IMR-90 (cell line): ENCODE measurements around the gene IL1R2. TPM values are rescaled to one million over a fixed set of nuclear protein-coding genes. Genes with fewer than 3 reads are reported as not detected.

ENCODE experiments used
- ATAC-seq: fragments of 200-7000 bp; cut with Tn5 transposase; 2 replicates; pipeline ENCODE4 v1.9.1; 2020; ENCODE audit warnings: low read depth, mild to moderate bottlenecking, moderate library complexity
- BruUV-seq: library from RNA; stranded (reverse); fragments of 400-500 nt; replicated peaks from 2 replicates; lab custom pipeline; 2021; lab: Mats Ljungman, UMichigan
- CTCF ChIA-PET: fragments of 300-600 bp; formaldehyde crosslinking; extraction: SDS; loops from one replicate; lab custom pipeline; 2021; ENCODE audit warnings: antibody characterized with exemption; lab: Yijun Ruan, JAX
- POLR2A ChIA-PET: fragments of 300-600 bp; sonication (Branson Sonifier 250); formaldehyde crosslinking; loops from one replicate; lab custom pipeline; 2022; ENCODE audit warnings: antibody characterized with exemption; ENCODE audit not compliant: unreplicated experiment; lab: Charles Lee
- DNase-seq: peaks from one replicate; pipeline ENCODE4 v3.0.0; 2013
- H2AFZ ChIP-seq: replicated peaks from 2 replicates; pipeline ENCODE3; 2013; ENCODE audit warnings: low read length, mild to moderate bottlenecking; ENCODE audit not compliant: poor library complexity
- H2AK5ac ChIP-seq: 2 replicates; pipeline ENCODE4 v1.6.1; 2013; ENCODE audit warnings: low read depth, low read length, inconsistent platforms
- H2AK9ac ChIP-seq: replicated peaks from 2 replicates; pipeline ENCODE3; 2013; ENCODE audit warnings: mild to moderate bottlenecking, low read depth, low read length, moderate library complexity; ENCODE audit not compliant: poor library complexity
- H2BK120ac ChIP-seq: 2 replicates; pipeline ENCODE4 v1.6.1; 2013; ENCODE audit warnings: low read depth, low read length, inconsistent platforms
- H2BK15ac ChIP-seq: 3 replicates; pipeline ENCODE4 v1.6.1; 2013; ENCODE audit warnings: low read depth, low read length, inconsistent platforms
- H2BK20ac ChIP-seq: 2 replicates; pipeline ENCODE4 v1.6.1; 2013; ENCODE audit warnings: low read depth, mild to moderate bottlenecking, inconsistent platforms, low read length, moderate library complexity
- H2BK5ac ChIP-seq: 2 replicates; pipeline ENCODE4 v1.6.1; 2013; ENCODE audit warnings: mild to moderate bottlenecking, low read depth, low read length, inconsistent platforms; ENCODE audit not compliant: poor library complexity, severe bottlenecking
- H3K14ac ChIP-seq: replicated peaks from 2 replicates; pipeline ENCODE4 v1.6.1; 2013; ENCODE audit warnings: low read depth, low read length, inconsistent platforms
- H3K18ac ChIP-seq: 2 replicates; pipeline ENCODE4 v1.6.1; 2013; ENCODE audit warnings: low read depth, low read length, control low read depth
- H3K23ac ChIP-seq: 2 replicates; pipeline ENCODE4 v1.6.1; 2013; ENCODE audit warnings: low read depth, low read length, inconsistent platforms
- H3K27ac ChIP-seq: 2 replicates; pipeline ENCODE4 v1.5.1; 2013; ENCODE audit warnings: mild to moderate bottlenecking, control low read depth, low read length; ENCODE audit not compliant: insufficient read depth
- H3K27me3 ChIP-seq: 2 replicates; pipeline ENCODE4 v1.6.1; 2013; ENCODE audit warnings: low read length; ENCODE audit not compliant: control insufficient read depth, insufficient read depth
- H3K36me3 ChIP-seq: 2 replicates; pipeline ENCODE4 v1.6.1; 2013; ENCODE audit warnings: low read length, mixed read lengths; ENCODE audit not compliant: control insufficient read depth, insufficient read depth
- H3K4ac ChIP-seq: 2 replicates; pipeline ENCODE4 v1.6.1; 2013; ENCODE audit warnings: low read depth, low read length, inconsistent platforms
- H3K4me1 ChIP-seq: 2 replicates; pipeline ENCODE4 v1.6.1; 2013; ENCODE audit warnings: low read length, mixed read lengths; ENCODE audit not compliant: control insufficient read depth, insufficient read depth
- H3K4me2 ChIP-seq: 2 replicates; pipeline ENCODE4 v1.6.1; 2013; ENCODE audit warnings: low read depth, mild to moderate bottlenecking, control low read depth, low read length, moderate library complexity
- H3K4me3 ChIP-seq: 2 replicates; pipeline ENCODE4 v1.5.1; 2013; ENCODE audit warnings: low read depth, mild to moderate bottlenecking, control low read depth, low read length, moderate library complexity; ENCODE audit not compliant: insufficient read depth
- H3K56ac ChIP-seq: 2 replicates; pipeline ENCODE4 v1.6.1; 2013; ENCODE audit warnings: low read length, inconsistent platforms; ENCODE audit not compliant: insufficient read depth; ENCODE audit errors: extremely low read depth
- H3K79me1 ChIP-seq, 2 experiments: 2 replicates each; pipeline ENCODE4 v1.6.1; 2013; ENCODE audit warnings: low read length in 2 of 2, inconsistent platforms in 1 of 2, low read depth in 1 of 2
- H3K9ac ChIP-seq: 2 replicates; pipeline ENCODE4 v1.6.1; 2013; ENCODE audit warnings: low read depth, low read length, control low read depth
- H3K9me1 ChIP-seq: 2 replicates; pipeline ENCODE4 v1.6.1; 2013; ENCODE audit warnings: low read length, inconsistent platforms; ENCODE audit not compliant: insufficient read depth
- H3K9me3 ChIP-seq: 2 replicates; pipeline ENCODE4 v1.6.1; 2013; ENCODE audit warnings: low read length; ENCODE audit not compliant: control insufficient read depth, insufficient read depth
- H4K20me1 ChIP-seq: 2 replicates; pipeline ENCODE4 v1.6.1; 2013; ENCODE audit warnings: low read length, inconsistent platforms; ENCODE audit not compliant: insufficient read depth
- H4K5ac ChIP-seq: 2 replicates; pipeline ENCODE4 v1.6.1; 2013; ENCODE audit warnings: mild to moderate bottlenecking, low read depth, low read length, control low read depth
- H4K8ac ChIP-seq, 2 experiments: 2 replicates each; pipeline ENCODE4 v1.6.1; 2013; ENCODE audit warnings: low read depth in 2 of 2, low read length in 2 of 2, control low read depth in 1 of 2, inconsistent platforms in 1 of 2
- H4K91ac ChIP-seq: 2 replicates; pipeline ENCODE4 v1.6.1; 2013; ENCODE audit warnings: low read depth, low read length, inconsistent platforms; ENCODE audit not compliant: insufficient read depth
- CTCF ChIP-seq: conservative IDR thresholded peaks from 2 replicates; pipeline ENCODE4 v1.5.1; 2012; ENCODE audit warnings: mild to moderate bottlenecking, low read depth, low read length, improper control_type of control experiment
- FOS ChIP-seq: fragments of 150-350 bp; IDR thresholded peaks from 2 replicates; pipeline ENCODE4 v1.6.1; 2016; ENCODE audit warnings: low read depth, low read length
- MAFK ChIP-seq: IDR thresholded peaks from 2 replicates; pipeline ENCODE4 v1.6.1; 2012; ENCODE audit warnings: low read depth, low read length, improper control_type of control experiment
- MAZ ChIP-seq: IDR thresholded peaks from 2 replicates; pipeline ENCODE4 v1.6.1; 2012; ENCODE audit warnings: low read depth, mild to moderate bottlenecking, low read length, improper control_type of control experiment, moderate library complexity, borderline replicate concordance
- MXI1 ChIP-seq: IDR thresholded peaks from 2 replicates; pipeline ENCODE4 v1.6.1; 2012; ENCODE audit warnings: low read depth, mild to moderate bottlenecking, low read length, moderate library complexity, borderline replicate concordance
- NFE2L2 ChIP-seq: fragments of 150-350 bp; IDR thresholded peaks from 2 replicates; pipeline ENCODE4 v1.6.1; 2016; ENCODE audit warnings: low read depth, mild to moderate bottlenecking, low read length
- POLR2A ChIP-seq: IDR thresholded peaks from 2 replicates; pipeline ENCODE4 v1.6.1; 2012; ENCODE audit warnings: mild to moderate bottlenecking, low read depth, low read length
- USF2 ChIP-seq: fragments of 150-350 bp; IDR thresholded peaks from 2 replicates; pipeline ENCODE4 v1.6.1; 2017; ENCODE audit warnings: mild to moderate bottlenecking, antibody characterized with exemption, low read length, low read depth
- WGBS, 2 experiments: methylation state at CpG; one replicate each; pipeline versions ENCODE4 v1.1.5 to v1.1.7; 2013; ENCODE audit warnings: missing lambda C conversion rate in 2 of 2; ENCODE audit not compliant: insufficient read length in 1 of 2; ENCODE audit errors: extremely low coverage in 2 of 2; 5-methylcytosine and 5-hydroxymethylcytosine counted together
- dilution Hi-C: fragments of 300-500 bp; cut with HindIII; formaldehyde crosslinking; loops from one replicate; pipeline ENCODE4 v1.14.3; 2018; ENCODE audit warnings: low sequenced_read_pairs; ENCODE audit not compliant: unreplicated experiment
- in situ Hi-C: fragments of 300-500 bp; cut with MboI; formaldehyde crosslinking; loops from 3 replicates; pipeline ENCODE4 v1.14.3; 2019; ENCODE audit warnings: low sequenced_read_pairs, inconsistent platforms, mixed read lengths
- intact Hi-C: fragments of 100-400 bp; cut with micrococcal nuclease; formaldehyde crosslinking; loops from 2 replicates; pipeline ENCODE4 v1.10.0; 2022
- polyA plus RNA-seq, 3 experiments: library from polyadenylated mRNA; depleted of rRNA; stranded (reverse); fragments of >200 nt; gene quantifications; 2 replicates each; pipeline ENCODE4 v1.2.3, GENCODE V29; 2012; ENCODE audit warnings: low replicate concordance in 1 of 3
- total RNA-seq: library from RNA; depleted of rRNA; stranded (reverse); fragments of >200 nt; gene quantifications from 2 replicates; pipeline ENCODE4 v1.2.3, GENCODE V29; 2012

IL1R2 gene
- total and polyA plus RNA-seq, 2 of the 4 experiments (the other 2 are of a cell fraction): not detected

- H3K4me3 ChIP-seq: no peak overlapping the region
- H2AK9ac ChIP-seq: no peak overlapping the region
- H3K27me3 ChIP-seq: no peaks in the 10 kb centered on the region; the same call in 1 of the 2 replicates
- POLR2A ChIA-PET: no interaction called here
- H2BK20ac ChIP-seq: peak overlapping the region; percentile 63
- H2BK120ac ChIP-seq: peak overlapping the region; percentile 65
- peak overlapping the region in 1 of 2 experiments; percentile 41; a peak in 1 of 4 replicates for H4K8ac ChIP-seq
- dilution Hi-C loops (no loop called here), in situ Hi-C loops (no loop called here), intact Hi-C loops (no loop called here)
- H2BK15ac ChIP-seq: no peak overlapping the region; the same call in 2 of the 3 replicates
- no CpG with 5 or more reads among the region's 8 CpGs for WGBS, 2 experiments
- H4K20me1 ChIP-seq: no peaks in the 10 kb centered on the region
- no peaks in the 10 kb centered on the region for H3K79me1 ChIP-seq
- BruUV-seq: no TSS peak
- 0 out of 2 replicates have a peak, but pooled peaks cover 3% of the 10 kb centered on the region for H3K9me1 ChIP-seq
- H3K14ac ChIP-seq: peak overlapping the region; percentile 68; the same call in 1 of the 2 replicates
- H3K4me1 ChIP-seq: peaks cover 21% of the 10 kb centered on the region
- H4K5ac ChIP-seq: peak overlapping the region; percentile 50
- peak overlapping the region; percentile 44; the same call in 1 of the 2 replicates for H3K9ac ChIP-seq
- H3K4me2 ChIP-seq: peak overlapping the region; percentile 52; the same call in 1 of the 2 replicates
- H2AFZ ChIP-seq: peak overlapping the region; percentile 67
- H2BK5ac ChIP-seq: peak overlapping the region; percentile 11
- CTCF ChIA-PET: no interaction called here
- H3K27ac ChIP-seq: peak overlapping the region; percentile 81; the same call in 1 of the 2 replicates
- no peak overlapping the region for H3K56ac ChIP-seq
- H3K23ac ChIP-seq: 0 out of 2 replicates have a peak overlapping the region, but pooled peaks have one; percentile 41
- peak; percentile 68 for ATAC-seq
- no peaks in the 10 kb centered on the region for H3K36me3 ChIP-seq
- peak overlapping the region; percentile 67; the same call in 1 of the 2 replicates for H3K18ac ChIP-seq
- H2AK5ac ChIP-seq: peak overlapping the region; percentile 35; the same call in 1 of the 2 replicates
- no peak for TF ChIP-seq MAFK
- TF ChIP-seq FOS: no peak
- TF ChIP-seq MAZ: no peak
- TF ChIP-seq NFE2L2: no peak
- no peak for TF ChIP-seq CTCF
- no peak for TF ChIP-seq USF2
- no peak for TF ChIP-seq MXI1
- no peak for TF ChIP-seq POLR2A
- peak overlapping the region; percentile 16; the same call in 1 of the 2 replicates for H4K91ac ChIP-seq
- no peak for DNase-seq
- no peak overlapping the region; the same call in 1 of the 2 replicates for H3K4ac ChIP-seq
- H3K9me3 ChIP-seq: peaks cover 2% of the 10 kb centered on the region; the same call in 1 of the 2 replicates
Measured at GRCh38 chr2:101974663-101975062, 17.1 kb upstream of the IL1R2 start.
